ENCODE measurements around the gene RARB.
A peak's percentile ranks its signal among the peaks of the same experiment; 100 is the strongest.

DNA sequence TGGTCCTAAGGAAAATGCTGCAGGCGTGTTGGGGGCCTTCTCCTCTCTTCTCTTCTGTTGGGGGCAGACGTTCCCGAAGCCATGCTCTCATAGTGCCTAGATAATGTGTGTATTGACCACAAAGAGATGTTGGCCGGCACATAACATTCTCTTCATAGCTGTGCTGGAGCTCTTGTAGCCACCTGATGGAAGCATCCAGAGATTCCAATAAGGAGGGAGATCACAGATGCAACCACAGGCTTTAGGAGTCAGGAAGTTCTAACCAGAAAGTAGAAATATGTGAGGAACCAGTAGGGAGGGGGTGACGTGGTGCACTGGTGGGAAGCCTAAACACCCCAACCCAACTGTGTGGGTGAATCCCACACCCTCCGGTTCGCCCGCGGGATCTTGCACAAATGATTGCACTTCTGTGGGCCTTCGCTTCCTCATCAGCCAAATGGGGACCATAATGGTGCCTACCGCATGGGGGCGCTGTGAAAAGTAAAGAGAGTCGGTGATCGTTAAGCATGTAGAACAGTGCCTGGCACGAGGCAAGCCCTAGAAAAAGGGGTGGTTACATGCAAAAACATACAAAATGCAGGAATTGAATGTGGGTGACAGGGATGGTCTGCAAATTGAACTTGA lies 148.9 kb downstream of the RARB start:
- TF ChIP-seq, protein P1, sequence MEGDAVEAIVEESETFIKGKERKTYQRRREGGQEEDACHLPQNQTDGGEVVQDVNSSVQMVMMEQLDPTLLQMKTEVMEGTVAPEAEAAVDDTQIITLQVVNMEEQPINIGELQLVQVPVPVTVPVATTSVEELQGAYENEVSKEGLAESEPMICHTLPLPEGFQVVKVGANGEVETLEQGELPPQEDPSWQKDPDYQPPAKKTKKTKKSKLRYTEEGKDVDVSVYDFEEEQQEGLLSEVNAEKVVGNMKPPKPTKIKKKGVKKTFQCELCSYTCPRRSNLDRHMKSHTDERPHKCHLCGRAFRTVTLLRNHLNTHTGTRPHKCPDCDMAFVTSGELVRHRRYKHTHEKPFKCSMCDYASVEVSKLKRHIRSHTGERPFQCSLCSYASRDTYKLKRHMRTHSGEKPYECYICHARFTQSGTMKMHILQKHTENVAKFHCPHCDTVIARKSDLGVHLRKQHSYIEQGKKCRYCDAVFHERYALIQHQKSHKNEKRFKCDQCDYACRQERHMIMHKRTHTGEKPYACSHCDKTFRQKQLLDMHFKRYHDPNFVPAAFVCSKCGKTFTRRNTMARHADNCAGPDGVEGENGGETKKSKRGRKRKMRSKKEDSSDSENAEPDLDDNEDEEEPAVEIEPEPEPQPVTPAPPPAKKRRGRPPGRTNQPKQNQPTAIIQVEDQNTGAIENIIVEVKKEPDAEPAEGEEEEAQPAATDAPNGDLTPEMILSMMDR (IDR thresholded peaks at IDR 0.05) = peak in 1 of 3 experiments; percentile 39
- no peak for TF ChIP-seq POLR2A (IDR thresholded peaks at IDR 0.05)
